RWPE2 (cell line): Measurements from ENCODE around the gene LCORL.

Experiments
- ATAC-seq: fragments of 200-7000 bp; cut with Tn5 transposase; 3 replicates; pipeline ENCODE4 v1.9.1; 2021; ENCODE audit warnings: low read depth
- DNase-seq: peaks from one replicate; pipeline ENCODE4 v3.0.0-alpha.2; 2020; ENCODE audit warnings: low spot score
- H3K27ac ChIP-seq: fragments of 450-650 bp; 2 replicates; pipeline ENCODE4 v1.5.1; 2017; ENCODE audit warnings: mild to moderate bottlenecking; ENCODE audit not compliant: poor library complexity, severe bottlenecking
- H3K27me3 ChIP-seq: fragments of 250-450 bp; sonication (Bioruptor Pico); 2 replicates; pipeline ENCODE4 v1.5.1; 2021; ENCODE audit warnings: mild to moderate bottlenecking, moderate library complexity; ENCODE audit not compliant: insufficient read depth, poor library complexity, severe bottlenecking
- H3K36me3 ChIP-seq: fragments of 250-450 bp; sonication (Bioruptor Pico); 2 replicates; pipeline ENCODE4 v1.5.1; 2020; ENCODE audit warnings: low read depth, mild to moderate bottlenecking, moderate library complexity
- H3K4me1 ChIP-seq: fragments of 250-450 bp; sonication (Bioruptor Pico); 2 replicates; pipeline ENCODE4 v1.5.1; 2021; ENCODE audit warnings: mild to moderate bottlenecking, moderate library complexity; ENCODE audit not compliant: insufficient read depth, poor library complexity, severe bottlenecking
- H3K4me3 ChIP-seq: fragments of 250-450 bp; sonication (Bioruptor Pico); 2 replicates; pipeline ENCODE4 v1.5.1; 2021; ENCODE audit warnings: mild to moderate bottlenecking, moderate library complexity; ENCODE audit not compliant: severe bottlenecking
- H3K9me3 ChIP-seq: fragments of 250-450 bp; sonication (Bioruptor Pico); 2 replicates; pipeline ENCODE4 v1.5.1; 2021; ENCODE audit warnings: mild to moderate bottlenecking, moderate library complexity; ENCODE audit not compliant: severe bottlenecking
- CTCF ChIP-seq: fragments of 450-650 bp; IDR thresholded peaks from one replicate; pipeline ENCODE4 v1.5.1; 2017; ENCODE audit warnings: mild to moderate bottlenecking, moderate library complexity; ENCODE audit not compliant: poor library complexity, severe bottlenecking

LCORL gene

GRCh38 chr4:17933126-17933525 lies 88.4 kb downstream of the LCORL start:
- Histone ChIP-seq H3K27me3 (no peaks in the 10 kb centered on the region), H3K27ac (no peak overlapping the region), H3K4me1 (peaks cover 8% of the 10 kb centered on the region), H3K36me3 (no peaks in the 10 kb centered on the region), H3K9me3 (no peaks in the 10 kb centered on the region), H3K4me3 (no peak overlapping the region)
- no peak for TF ChIP-seq CTCF
- DNase-seq (no peak), ATAC-seq (no peak)

GRCh38 chr4:17932041-17932440 lies 89.5 kb downstream of the LCORL start:
- Histone ChIP-seq H3K36me3 (no peaks in the 10 kb centered on the region), H3K4me1 (peaks cover 8% of the 10 kb centered on the region), H3K9me3 (no peaks in the 10 kb centered on the region), H3K27ac (no peak overlapping the region), H3K4me3 (no peak overlapping the region), H3K27me3 (no peaks in the 10 kb centered on the region)
- ATAC-seq: no peak; the same call in 2 of the 3 replicates
- no peak for TF ChIP-seq CTCF
- DNase-seq: no peak

GRCh38 chr4:17930256-17930655 lies 91.3 kb downstream of the LCORL start:
- Histone ChIP-seq H3K9me3 (no peaks in the 10 kb centered on the region), H3K27me3 (no peaks in the 10 kb centered on the region), H3K4me1 (peaks cover 8% of the 10 kb centered on the region), H3K27ac (no peak overlapping the region), H3K4me3 (no peak overlapping the region), H3K36me3 (no peaks in the 10 kb centered on the region)
- no peak for TF ChIP-seq CTCF
- DNase-seq (no peak), ATAC-seq (no peak)

- H3K9me3 ChIP-seq: no peaks in the 10 kb centered on the region
- no peaks in the 10 kb centered on the region for H3K4me1 ChIP-seq
- ATAC-seq: no peak
- no peaks in the 10 kb centered on the region for H3K27me3 ChIP-seq
- no peak for DNase-seq
- no peak overlapping the region for H3K4me3 ChIP-seq
- no peak for TF ChIP-seq CTCF
- H3K36me3 ChIP-seq: no peaks in the 10 kb centered on the region
- no peak overlapping the region for H3K27ac ChIP-seq
Measured at GRCh38 chr4:17924189-17924588, 97.4 kb downstream of the LCORL start.

GRCh38 chr4:17921451-17921850 lies 100.1 kb downstream of the LCORL start:
- H3K9me3 ChIP-seq: no peaks in the 10 kb centered on the region
- no peaks in the 10 kb centered on the region for H3K27me3 ChIP-seq
- H3K27ac ChIP-seq: no peak overlapping the region
- TF ChIP-seq CTCF: no peak
- no peaks in the 10 kb centered on the region for H3K36me3 ChIP-seq
- no peaks in the 10 kb centered on the region for H3K4me1 ChIP-seq
- no peak overlapping the region for H3K4me3 ChIP-seq
- ATAC-seq (no peak), DNase-seq (no peak)
